SK-N-SH treated with all-trans-retinoic acid at 6 μM for 48 hours (cell line): ENCODE data around the gene DHX16.

Experiments used
- ATAC-seq: fragments of 200-7000 bp; cut with Tn5 transposase; 3 replicates; pipeline ENCODE4 v1.9.1; 2020; ENCODE audit warnings: mild to moderate bottlenecking, moderate library complexity
- ARNTL ChIP-seq: fragments of 450-650 bp; formaldehyde crosslinking; IDR thresholded peaks from 2 replicates; pipeline ENCODE4 v1.5.0; 2020; ENCODE audit warnings: low read depth, mild to moderate bottlenecking, moderate library complexity, borderline replicate concordance
- BACH2 ChIP-seq: fragments of 250-450 bp; sonication (Bioruptor Pico); IDR thresholded peaks from 2 replicates; pipeline ENCODE4 v1.9.0; 2021; ENCODE audit warnings: mild to moderate bottlenecking, borderline replicate concordance
- CREB5 ChIP-seq: fragments of 250-450 bp; sonication (Bioruptor Pico); IDR thresholded peaks from 2 replicates; pipeline ENCODE4 v1.5.1; 2020; ENCODE audit warnings: low read depth, mild to moderate bottlenecking, moderate library complexity
- CSDC2 ChIP-seq: fragments of 250-450 bp; sonication (Bioruptor Pico); IDR thresholded peaks from 2 replicates; pipeline ENCODE4 v1.5.0; 2020; ENCODE audit warnings: mild to moderate bottlenecking, moderate library complexity
- CSRNP3 ChIP-seq: fragments of 250-450 bp; sonication (Bioruptor Pico); IDR thresholded peaks from 2 replicates; pipeline ENCODE4 v1.5.1; 2021; ENCODE audit warnings: mild to moderate bottlenecking, moderate library complexity
- ESRRG ChIP-seq: fragments of 250-450 bp; sonication (Bioruptor Pico); IDR thresholded peaks from 2 replicates; pipeline ENCODE4 v1.6.1; 2021; ENCODE audit warnings: mild to moderate bottlenecking
- GLIS3 ChIP-seq: fragments of 250-450 bp; sonication (Bioruptor Pico); IDR thresholded peaks from 2 replicates; pipeline ENCODE4 v1.5.0; 2020; ENCODE audit warnings: mild to moderate bottlenecking, moderate library complexity
- OSR1 ChIP-seq: fragments of 250-450 bp; sonication (Bioruptor Pico); IDR thresholded peaks from 2 replicates; pipeline ENCODE4 v1.8.0; 2022; ENCODE audit warnings: moderate library complexity, mild to moderate bottlenecking, inconsistent platforms
- PATZ1 ChIP-seq: fragments of 250-450 bp; sonication (Bioruptor Pico); IDR thresholded peaks from 2 replicates; pipeline ENCODE4 v1.8.0; 2020; ENCODE audit warnings: mild to moderate bottlenecking, moderate library complexity, borderline replicate concordance
- POU6F1 ChIP-seq: fragments of 250-450 bp; sonication (Bioruptor Pico); IDR thresholded peaks from 2 replicates; pipeline ENCODE4 v1.8.0; 2021; ENCODE audit warnings: low read depth, mild to moderate bottlenecking, moderate library complexity, borderline replicate concordance
- RARB ChIP-seq: fragments of 250-450 bp; sonication (Bioruptor Pico); IDR thresholded peaks from 2 replicates; pipeline ENCODE4 v1.8.0; 2021; ENCODE audit warnings: mild to moderate bottlenecking, moderate library complexity
- SNAI2 ChIP-seq: fragments of 250-450 bp; sonication (Bioruptor Pico); IDR thresholded peaks from 2 replicates; pipeline ENCODE4 v1.5.0; 2020; ENCODE audit warnings: mild to moderate bottlenecking, moderate library complexity
- TOX ChIP-seq: fragments of 250-450 bp; sonication (Bioruptor Pico); IDR thresholded peaks from 2 replicates; pipeline ENCODE4 v1.8.0; 2021; ENCODE audit warnings: mild to moderate bottlenecking, moderate library complexity, borderline replicate concordance
- TSHZ2 ChIP-seq: fragments of 250-450 bp; sonication (Bioruptor Pico); IDR thresholded peaks from 2 replicates; pipeline ENCODE4 v1.5.0; 2020; ENCODE audit warnings: mild to moderate bottlenecking, moderate library complexity
- ZC3H10 ChIP-seq: fragments of 250-450 bp; sonication (Bioruptor Pico); IDR thresholded peaks from 2 replicates; pipeline ENCODE4 v1.5.1; 2021; ENCODE audit warnings: mild to moderate bottlenecking, moderate library complexity
- ZFP3 ChIP-seq: fragments of 250-450 bp; sonication (Bioruptor Pico); IDR thresholded peaks from 2 replicates; pipeline ENCODE4 v1.5.0; 2020; ENCODE audit warnings: mild to moderate bottlenecking, moderate library complexity
- ZFP30 ChIP-seq: fragments of 450-650 bp; formaldehyde crosslinking; IDR thresholded peaks from 2 replicates; pipeline ENCODE4 v1.5.0; 2022; ENCODE audit warnings: mild to moderate bottlenecking, moderate library complexity
- ZNF565 ChIP-seq: fragments of 450-650 bp; formaldehyde crosslinking; conservative IDR thresholded peaks from 2 replicates; pipeline ENCODE4 v1.5.0; 2020; ENCODE audit warnings: low read depth, mild to moderate bottlenecking, moderate library complexity
- ZNF8 ChIP-seq: fragments of 450-650 bp; formaldehyde crosslinking; IDR thresholded peaks from 2 replicates; pipeline ENCODE4 v1.5.0; 2020; ENCODE audit warnings: mild to moderate bottlenecking, moderate library complexity

The DHX16 gene

GRCh38 chr6:30703011-30703410, 30.2 kb upstream of the DHX16 start:
- no peak; the same call in 2 of the 3 replicates for ATAC-seq
- TF ChIP-seq SNAI2 (CRISPR knock-in tag): no peak
- TF ChIP-seq ZC3H10: no peak
- no peak for TF ChIP-seq ESRRG (CRISPR knock-in tag)
- TF ChIP-seq CREB5: no peak
- TF ChIP-seq ZNF565 (CRISPR knock-in tag): no peak
- no peak for TF ChIP-seq CSRNP3
- no peak for TF ChIP-seq ZFP30 (CRISPR knock-in tag)
- no peak for TF ChIP-seq GLIS3 (CRISPR knock-in tag)
- no peak for TF ChIP-seq BACH2 (CRISPR knock-in tag)
- no peak for TF ChIP-seq RARB (CRISPR knock-in tag)
- no peak for TF ChIP-seq PATZ1
- no peak for TF ChIP-seq ZFP3 (CRISPR knock-in tag)
- TF ChIP-seq CSDC2 (CRISPR knock-in tag): no peak

- no peak for ATAC-seq
- TF ChIP-seq ZC3H10 (no peak), ZFP3 (CRISPR knock-in tag) (no peak), PATZ1 (no peak), ARNTL (no peak), OSR1 (no peak), GLIS3 (CRISPR knock-in tag) (no peak), ZNF565 (CRISPR knock-in tag) (no peak), ZFP30 (CRISPR knock-in tag) (no peak), CREB5 (no peak), CSRNP3 (no peak), TSHZ2 (CRISPR knock-in tag) (no peak), ESRRG (CRISPR knock-in tag) (no peak), POU6F1 (CRISPR knock-in tag) (no peak), TOX (CRISPR knock-in tag) (no peak), ZNF8 (no peak)
These were observed 27.5 kb upstream of the DHX16 start for GRCh38 chr6:30700340-30700739.
